HG02852 (cell line): Measurements from ENCODE around the gene VPREB3.

ENCODE experiments used
- ATAC-seq: cut with Tn5 transposase; IDR thresholded peaks from one replicate; pipeline ENCODE4 v1.9.1; 2021; ENCODE audit warnings: mild to moderate bottlenecking, moderate library complexity; ENCODE audit not compliant: unreplicated experiment

The VPREB3 gene

GRCh38 chr22:23754220-23754919, at the start of gene VPREB3:
Gene VPREB3, minus strand, starts transcription at chr22:23754425. Its CDS starts 62 bp downstream, at chr22:23754363.
- no peak for ATAC-seq

GRCh38 chr22:23803001-23803819, 49.0 kb upstream of the VPREB3 start:
- ATAC-seq: no peak

DNA sequence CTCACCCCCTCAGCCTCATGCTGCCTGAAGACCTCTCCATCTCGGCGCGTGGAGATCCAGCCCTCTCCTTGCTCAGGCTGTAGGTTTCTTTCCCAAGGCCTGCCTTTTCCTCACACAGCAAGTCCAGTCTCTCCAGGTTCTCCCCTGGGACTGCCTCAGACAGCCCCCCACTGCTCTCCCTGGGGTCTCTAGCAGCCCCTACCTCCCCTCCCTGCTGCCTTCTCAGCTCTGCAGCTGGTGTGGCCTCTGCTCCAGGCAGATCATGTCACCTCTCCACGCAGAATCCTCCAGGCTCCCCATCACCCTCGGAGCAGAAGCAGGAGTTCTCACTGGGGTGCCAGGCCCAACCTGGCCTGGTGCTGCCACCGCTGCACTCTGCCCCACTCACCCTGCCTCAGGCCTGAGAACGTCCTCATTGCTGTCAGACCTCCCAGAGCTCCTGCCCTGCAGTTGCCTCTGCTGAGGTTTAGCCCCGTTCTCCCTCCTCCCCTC, 47.7 kb upstream of the VPREB3 start:
- no peak for ATAC-seq

GRCh38 chr22:23801238-23801821, 47.1 kb upstream of the VPREB3 start:
- ATAC-seq: no peak

- no peak for ATAC-seq
Observed at GRCh38 chr22:23800297-23801237, 46.3 kb upstream of the VPREB3 start.

DNA sequence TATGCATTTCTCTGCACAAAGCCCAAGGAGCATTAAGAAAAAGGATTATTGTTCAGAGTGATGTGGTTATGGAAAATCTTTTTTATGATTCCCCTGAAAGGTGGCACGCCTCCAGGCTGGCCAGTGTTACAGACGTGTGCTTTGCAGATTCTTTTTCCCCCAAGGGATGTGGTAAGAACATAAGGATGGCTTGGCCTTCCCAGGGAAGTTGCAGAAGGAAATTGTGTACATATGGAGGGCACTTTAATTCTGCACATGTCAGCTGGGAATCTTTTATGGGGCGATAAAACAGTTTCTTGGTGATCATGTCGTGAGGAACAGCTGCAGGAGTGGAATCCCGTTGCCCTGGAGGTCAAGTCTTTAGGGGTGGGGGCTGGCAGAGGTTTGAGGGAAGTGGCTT, 42.2 kb upstream of the VPREB3 start:
- ATAC-seq: no peak

GRCh38 chr22:23793326-23793725, 39.1 kb upstream of the VPREB3 start:
- no peak for ATAC-seq

GRCh38 chr22:23791738-23792645, 37.8 kb upstream of the VPREB3 start:
- ATAC-seq: no peak

GRCh38 chr22:23790819-23791737, 36.9 kb upstream of the VPREB3 start:
- no peak for ATAC-seq

DNA sequence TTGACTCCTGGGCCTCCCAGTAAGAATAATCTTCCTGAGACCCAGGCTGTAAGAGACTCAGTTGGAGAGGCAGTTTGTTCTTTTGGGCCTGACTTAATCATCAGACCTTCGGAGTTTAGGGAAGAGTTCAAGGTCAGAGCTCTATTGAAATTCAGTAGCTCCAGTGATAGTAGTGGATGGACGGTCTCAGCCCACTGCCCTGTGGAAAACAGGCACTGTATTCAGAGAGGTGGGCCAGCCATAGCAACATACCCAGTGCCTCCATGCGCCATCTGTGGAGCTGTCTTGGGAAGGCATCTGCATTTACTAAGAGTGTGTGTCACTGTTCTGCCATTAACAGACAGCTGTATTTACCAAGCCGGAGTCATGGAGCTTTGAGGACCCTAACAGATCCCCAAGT, 35.4 kb upstream of the VPREB3 start:
- no peak for ATAC-seq

DNA sequence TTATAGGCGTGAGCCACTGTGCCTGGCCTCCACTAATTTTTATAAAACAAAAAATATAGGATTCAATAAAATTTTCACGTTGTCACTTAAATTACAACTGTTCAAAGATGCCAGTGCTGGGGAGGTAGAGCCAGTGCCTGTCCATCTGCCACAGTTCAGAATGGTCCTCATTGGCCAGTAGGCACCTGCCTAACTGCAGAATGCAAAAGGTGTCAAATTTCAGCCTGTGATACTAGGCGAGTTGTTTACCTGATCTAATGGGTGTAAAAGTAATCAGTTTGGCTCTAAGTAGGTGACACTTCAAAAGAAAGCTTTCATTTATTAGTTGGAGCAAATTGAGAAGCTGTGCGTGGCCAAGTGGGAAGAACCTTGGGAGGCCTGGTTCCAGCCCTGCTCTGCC, 34.9 kb upstream of the VPREB3 start:
- no peak for ATAC-seq

DNA sequence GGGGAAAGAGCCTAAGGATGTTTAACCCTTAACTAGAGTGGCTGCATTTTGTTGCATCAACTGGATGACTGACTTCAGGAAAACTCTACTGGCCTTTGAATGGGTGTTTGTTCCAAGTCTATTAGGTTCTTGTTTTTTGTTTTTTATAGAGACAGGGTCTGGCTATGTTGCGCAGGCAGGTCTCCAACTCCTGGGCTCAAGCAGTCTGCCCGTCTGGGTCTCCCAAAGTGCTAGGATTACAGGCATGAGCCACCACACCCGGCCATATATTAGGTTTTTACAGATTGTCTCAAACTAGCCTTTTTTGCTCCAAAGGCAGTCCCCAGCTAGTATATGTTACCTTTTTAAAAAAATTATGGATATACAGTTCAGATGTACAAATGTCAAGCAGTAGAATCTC, 33.7 kb upstream of the VPREB3 start:
- no peak for ATAC-seq

- no peak for ATAC-seq
Observed at GRCh38 chr22:23787600-23787896, 33.3 kb upstream of the VPREB3 start.

DNA sequence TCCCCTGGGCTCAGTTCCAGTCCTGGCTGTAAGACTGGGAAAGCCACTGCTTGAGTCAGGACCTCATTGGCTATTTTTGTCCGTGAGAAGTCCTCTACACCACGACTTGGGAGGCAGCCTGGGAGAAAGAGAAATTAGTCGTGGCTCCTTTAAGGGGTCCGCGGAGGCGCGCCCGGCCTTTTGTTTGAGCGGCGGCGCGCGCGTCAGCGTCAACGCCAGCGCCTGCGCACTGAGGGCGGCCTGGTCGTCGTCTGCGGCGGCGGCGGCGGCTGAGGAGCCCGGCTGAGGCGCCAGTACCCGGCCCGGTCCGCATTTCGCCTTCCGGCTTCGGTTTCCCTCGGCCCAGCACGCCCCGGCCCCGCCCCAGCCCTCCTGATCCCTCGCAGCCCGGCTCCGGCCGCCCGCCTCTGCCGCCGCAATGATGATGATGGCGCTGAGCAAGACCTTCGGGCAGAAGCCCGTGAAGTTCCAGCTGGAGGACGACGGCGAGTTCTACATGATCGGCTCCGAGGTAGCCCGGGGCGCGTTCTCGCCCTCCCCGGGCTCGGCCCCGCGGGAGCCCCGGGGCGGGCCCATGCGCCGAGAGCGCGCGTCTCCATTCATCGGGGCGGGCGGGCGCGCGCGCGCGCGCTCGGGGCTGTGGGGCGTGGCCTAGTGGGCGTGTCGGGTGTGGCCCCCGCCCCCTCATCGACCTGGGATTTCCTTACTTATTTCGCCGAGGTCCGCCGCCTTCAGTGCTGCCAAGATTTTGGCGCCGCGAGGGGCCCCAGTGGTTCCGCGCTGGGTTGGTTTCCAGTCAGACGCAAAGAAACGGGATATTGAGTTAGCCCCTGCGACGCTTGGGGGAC, 32.8 kb upstream of the VPREB3 start, which contains the start of gene SMARCB1:
TSS of gene SMARCB1 (plus strand) at position 215 of the 848 bp plus-strand sequence. CDS start at position 419, 204 bp downstream.
- ATAC-seq: peak; percentile 72

GRCh38 chr22:23786261-23786710, 32.1 kb upstream of the VPREB3 start:
- ATAC-seq: no peak

DNA sequence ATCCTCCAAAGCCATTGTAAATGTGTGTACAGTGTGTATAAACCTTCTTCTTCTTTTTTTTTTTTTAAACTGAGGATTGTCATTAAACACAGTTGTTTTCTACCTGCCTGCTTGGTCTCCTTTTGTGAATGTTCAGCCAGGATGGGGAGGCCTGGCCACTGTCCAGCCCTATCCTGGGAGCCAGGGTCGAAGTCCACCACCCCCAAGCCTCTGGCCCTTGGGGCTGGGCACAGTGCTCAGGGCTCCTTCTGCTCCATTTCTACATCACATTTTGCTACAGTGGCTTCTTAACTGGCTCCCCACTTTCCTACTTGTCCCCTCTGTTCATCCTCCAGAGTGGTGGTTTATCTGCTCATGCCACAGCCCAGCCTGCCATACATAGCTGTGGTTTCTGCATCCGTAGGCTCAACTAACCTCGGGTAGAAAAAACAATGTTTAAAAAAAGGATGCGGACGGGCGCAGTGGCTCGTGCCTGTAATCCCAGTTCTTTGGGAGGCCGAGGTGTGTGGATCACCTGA, 30.0 kb upstream of the VPREB3 start:
- no peak for ATAC-seq
